ENCODE data around the gene MAN2A2. TPM values are rescaled to one million over a fixed set of nuclear protein-coding genes. Genes with fewer than 3 reads are reported as not detected.

The MAN2A2 gene
- total and polyA plus RNA-seq, 8 donors: 46.1 to 86.3 (median 59.4) TPM

- Histone ChIP-seq H3K27ac (peak overlapping the region; percentile 93 to 95), H3K4me1 (peaks cover 8 to 20% of the 10 kb centered on the region in 2 donors), H3K27me3 (no peaks in the 10 kb centered on the region), H3K36me3 (peaks cover 0 to 23% of the 10 kb centered on the region in 2 donors), H3K9me3 (no peaks in the 10 kb centered on the region), H3K4me3 (peak overlapping the region in 1 of 2 donors; percentile 82)
- no peak for DNase-seq
- TF ChIP-seq CTCF (IDR thresholded peaks at IDR 0.05): no peak
- no peak for ATAC-seq
- intact Hi-C loops (cut with DNase I): no loop called here
Observed at GRCh38 chr15:90901175-90902039, 1.7 kb upstream of the MAN2A2 start.

- H3K27ac ChIP-seq: peak overlapping the region; percentile 93 to 95
- peak; percentile 91 for ATAC-seq
- H3K4me1 ChIP-seq: peaks cover 8 to 20% of the 10 kb centered on the region in 2 donors
- intact Hi-C loops (cut with DNase I): no loop called here
- H3K27me3 ChIP-seq: no peaks in the 10 kb centered on the region
- no peaks in the 10 kb centered on the region for H3K9me3 ChIP-seq
- peak; percentile 66 to 74 for TF ChIP-seq CTCF (IDR thresholded peaks at IDR 0.05)
- H3K36me3 ChIP-seq: peaks cover 0 to 26% of the 10 kb centered on the region in 2 donors
- peak overlapping the region; percentile 49 to 82 for H3K4me3 ChIP-seq
- peak; percentile 84 to 95 (median 87) for DNase-seq
Observed at GRCh38 chr15:90902040-90902839, 862 bp upstream of the MAN2A2 start.

- Histone ChIP-seq H3K36me3 (peaks cover 0 to 43% of the 10 kb centered on the region in 2 donors), H3K9me3 (no peaks in the 10 kb centered on the region), H3K27me3 (no peaks in the 10 kb centered on the region), H3K4me1 (peaks cover 8 to 20% of the 10 kb centered on the region in 2 donors), H3K4me3 (peak overlapping the region; percentile 80 to 82), H3K27ac (peak overlapping the region; percentile 92 to 95)
- peak; percentile 38 for ATAC-seq
- peak in 1 of 4 donors; percentile 16 for DNase-seq
- no peak for TF ChIP-seq CTCF (IDR thresholded peaks at IDR 0.05)
- intact Hi-C loops (cut with DNase I): no loop called here
Observed at GRCh38 chr15:90903733-90904536, 833 bp downstream of the MAN2A2 start.

GRCh38 chr15:90904746-90905145 lies 1.6 kb downstream of the MAN2A2 start:
- Histone ChIP-seq H3K4me1 (peaks cover 8 to 20% of the 10 kb centered on the region in 2 donors), H3K27ac (no peak overlapping the region), H3K36me3 (peaks cover 0 to 51% of the 10 kb centered on the region in 2 donors), H3K9me3 (no peaks in the 10 kb centered on the region), H3K4me3 (no peak overlapping the region), H3K27me3 (no peaks in the 10 kb centered on the region)
- intact Hi-C loops (cut with DNase I): no loop called here
- TF ChIP-seq CTCF (IDR thresholded peaks at IDR 0.05): no peak
- ATAC-seq: no peak
- no peak for DNase-seq

All from left lung (tissue), 10 donors.